HEK293 (cell line): ENCODE results near the gene MFGE8.

Source experiments
- CTCF ChIP-seq: fragments of 450-650 bp; formaldehyde crosslinking; IDR thresholded peaks from 2 replicates; pipeline ENCODE4 v1.5.1; 2016; ENCODE audit warnings: missing biosample characterization, missing genetic modification characterization
- MYNN ChIP-seq: fragments of 450-650 bp; formaldehyde crosslinking; IDR thresholded peaks from 2 replicates; pipeline ENCODE4 v1.5.1; 2016; ENCODE audit warnings: missing biosample characterization, missing genetic modification characterization, borderline replicate concordance
- YY1 ChIP-seq: fragments of 450-650 bp; formaldehyde crosslinking; IDR thresholded peaks from 2 replicates; pipeline ENCODE4 v1.5.1; 2018; ENCODE audit warnings: missing biosample characterization, missing genetic modification characterization
- ZNF133 ChIP-seq: fragments of 450-650 bp; formaldehyde crosslinking; IDR thresholded peaks from 2 replicates; pipeline ENCODE4 v1.5.1; 2016; ENCODE audit warnings: missing biosample characterization, missing genetic modification characterization
- ZNF302 ChIP-seq: fragments of 450-650 bp; formaldehyde crosslinking; IDR thresholded peaks from 2 replicates; pipeline ENCODE4 v1.5.1; 2016; ENCODE audit warnings: missing biosample characterization, missing genetic modification characterization, low read depth
- ZNF488 ChIP-seq: fragments of 450-650 bp; formaldehyde crosslinking; IDR thresholded peaks from 2 replicates; pipeline ENCODE4 v1.5.1; 2016; ENCODE audit warnings: missing biosample characterization, missing genetic modification characterization
- ZNF513 ChIP-seq: fragments of 450-650 bp; IDR thresholded peaks from 2 replicates; pipeline ENCODE4 v1.5.1; 2018; ENCODE audit warnings: missing biosample characterization, missing genetic modification characterization
- ZNF645 ChIP-seq: fragments of 450-650 bp; formaldehyde crosslinking; IDR thresholded peaks from 2 replicates; pipeline ENCODE4; 2016; ENCODE audit warnings: missing biosample characterization, missing genetic modification characterization

GRCh38 chr15:88877415-88877814, 35.8 kb downstream of the MFGE8 start:
- TF ChIP-seq CTCF (tag by site-specific recombination): no peak
- no peak for TF ChIP-seq ZNF302 (tag by site-specific recombination)
- TF ChIP-seq ZNF645 (tag by site-specific recombination): no peak
- no peak for TF ChIP-seq ZNF488 (tag by site-specific recombination)
- no peak for TF ChIP-seq ZNF513
- TF ChIP-seq ZNF133: no peak
- no peak for TF ChIP-seq YY1
- no peak for TF ChIP-seq MYNN (tag by site-specific recombination)
